IMR-90 (cell line): ENCODE data around the gene MUC6. TPM values are rescaled to one million over a fixed set of nuclear protein-coding genes. Genes with fewer than 3 reads are reported as not detected.

ENCODE experiments used
- ATAC-seq: fragments of 200-7000 bp; cut with Tn5 transposase; 2 replicates; pipeline ENCODE4 v1.9.1; 2020; ENCODE audit warnings: low read depth, mild to moderate bottlenecking, moderate library complexity
- BruUV-seq: library from RNA; stranded (reverse); fragments of 400-500 nt; replicated peaks from 2 replicates; lab custom pipeline; 2021; lab: Mats Ljungman, UMichigan
- CTCF ChIA-PET: fragments of 300-600 bp; formaldehyde crosslinking; extraction: SDS; loops from one replicate; lab custom pipeline; 2021; ENCODE audit warnings: antibody characterized with exemption; lab: Yijun Ruan, JAX
- POLR2A ChIA-PET: fragments of 300-600 bp; sonication (Branson Sonifier 250); formaldehyde crosslinking; loops from one replicate; lab custom pipeline; 2022; ENCODE audit warnings: antibody characterized with exemption; ENCODE audit not compliant: unreplicated experiment; lab: Charles Lee
- DNase-seq: peaks from one replicate; pipeline ENCODE4 v3.0.0; 2013
- H2AFZ ChIP-seq: replicated peaks from 2 replicates; pipeline ENCODE3; 2013; ENCODE audit warnings: low read length, mild to moderate bottlenecking; ENCODE audit not compliant: poor library complexity
- H2AK5ac ChIP-seq: 2 replicates; pipeline ENCODE4 v1.6.1; 2013; ENCODE audit warnings: low read depth, low read length, inconsistent platforms
- H2AK9ac ChIP-seq: replicated peaks from 2 replicates; pipeline ENCODE3; 2013; ENCODE audit warnings: mild to moderate bottlenecking, low read depth, low read length, moderate library complexity; ENCODE audit not compliant: poor library complexity
- H2BK120ac ChIP-seq: 2 replicates; pipeline ENCODE4 v1.6.1; 2013; ENCODE audit warnings: low read depth, low read length, inconsistent platforms
- H2BK15ac ChIP-seq: 3 replicates; pipeline ENCODE4 v1.6.1; 2013; ENCODE audit warnings: low read depth, low read length, inconsistent platforms
- H2BK20ac ChIP-seq: 2 replicates; pipeline ENCODE4 v1.6.1; 2013; ENCODE audit warnings: low read depth, mild to moderate bottlenecking, inconsistent platforms, low read length, moderate library complexity
- H2BK5ac ChIP-seq: 2 replicates; pipeline ENCODE4 v1.6.1; 2013; ENCODE audit warnings: mild to moderate bottlenecking, low read depth, low read length, inconsistent platforms; ENCODE audit not compliant: poor library complexity, severe bottlenecking
- H3K14ac ChIP-seq: replicated peaks from 2 replicates; pipeline ENCODE4 v1.6.1; 2013; ENCODE audit warnings: low read depth, low read length, inconsistent platforms
- H3K18ac ChIP-seq: 2 replicates; pipeline ENCODE4 v1.6.1; 2013; ENCODE audit warnings: low read depth, low read length, control low read depth
- H3K23ac ChIP-seq: 2 replicates; pipeline ENCODE4 v1.6.1; 2013; ENCODE audit warnings: low read depth, low read length, inconsistent platforms
- H3K27ac ChIP-seq: 2 replicates; pipeline ENCODE4 v1.5.1; 2013; ENCODE audit warnings: mild to moderate bottlenecking, control low read depth, low read length; ENCODE audit not compliant: insufficient read depth
- H3K27me3 ChIP-seq: 2 replicates; pipeline ENCODE4 v1.6.1; 2013; ENCODE audit warnings: low read length; ENCODE audit not compliant: control insufficient read depth, insufficient read depth
- H3K36me3 ChIP-seq: 2 replicates; pipeline ENCODE4 v1.6.1; 2013; ENCODE audit warnings: low read length, mixed read lengths; ENCODE audit not compliant: control insufficient read depth, insufficient read depth
- H3K4ac ChIP-seq: 2 replicates; pipeline ENCODE4 v1.6.1; 2013; ENCODE audit warnings: low read depth, low read length, inconsistent platforms
- H3K4me1 ChIP-seq: 2 replicates; pipeline ENCODE4 v1.6.1; 2013; ENCODE audit warnings: low read length, mixed read lengths; ENCODE audit not compliant: control insufficient read depth, insufficient read depth
- H3K4me2 ChIP-seq: 2 replicates; pipeline ENCODE4 v1.6.1; 2013; ENCODE audit warnings: low read depth, mild to moderate bottlenecking, control low read depth, low read length, moderate library complexity
- H3K4me3 ChIP-seq: 2 replicates; pipeline ENCODE4 v1.5.1; 2013; ENCODE audit warnings: low read depth, mild to moderate bottlenecking, control low read depth, low read length, moderate library complexity; ENCODE audit not compliant: insufficient read depth
- H3K56ac ChIP-seq: 2 replicates; pipeline ENCODE4 v1.6.1; 2013; ENCODE audit warnings: low read length, inconsistent platforms; ENCODE audit not compliant: insufficient read depth; ENCODE audit errors: extremely low read depth
- H3K79me1 ChIP-seq, 2 experiments: 2 replicates each; pipeline ENCODE4 v1.6.1; 2013; ENCODE audit warnings: low read length in 2 of 2, inconsistent platforms in 1 of 2, low read depth in 1 of 2
- H3K9ac ChIP-seq: 2 replicates; pipeline ENCODE4 v1.6.1; 2013; ENCODE audit warnings: low read depth, low read length, control low read depth
- H3K9me1 ChIP-seq: 2 replicates; pipeline ENCODE4 v1.6.1; 2013; ENCODE audit warnings: low read length, inconsistent platforms; ENCODE audit not compliant: insufficient read depth
- H3K9me3 ChIP-seq: 2 replicates; pipeline ENCODE4 v1.6.1; 2013; ENCODE audit warnings: low read length; ENCODE audit not compliant: control insufficient read depth, insufficient read depth
- H4K20me1 ChIP-seq: 2 replicates; pipeline ENCODE4 v1.6.1; 2013; ENCODE audit warnings: low read length, inconsistent platforms; ENCODE audit not compliant: insufficient read depth
- H4K5ac ChIP-seq: 2 replicates; pipeline ENCODE4 v1.6.1; 2013; ENCODE audit warnings: mild to moderate bottlenecking, low read depth, low read length, control low read depth
- H4K8ac ChIP-seq, 2 experiments: 2 replicates each; pipeline ENCODE4 v1.6.1; 2013; ENCODE audit warnings: low read depth in 2 of 2, low read length in 2 of 2, control low read depth in 1 of 2, inconsistent platforms in 1 of 2
- H4K91ac ChIP-seq: 2 replicates; pipeline ENCODE4 v1.6.1; 2013; ENCODE audit warnings: low read depth, low read length, inconsistent platforms; ENCODE audit not compliant: insufficient read depth
- CEBPB ChIP-seq: IDR thresholded peaks from 2 replicates; pipeline ENCODE4 v1.6.1; 2012; ENCODE audit warnings: low read depth, low read length, improper control_type of control experiment
- CHD1 ChIP-seq: IDR thresholded peaks from 2 replicates; pipeline ENCODE4 v1.6.1; 2012; ENCODE audit warnings: low read depth, low read length, improper control_type of control experiment
- ELK1 ChIP-seq: fragments of 150-350 bp; IDR thresholded peaks from 2 replicates; pipeline ENCODE4 v1.6.1; 2016; ENCODE audit warnings: low read depth, mild to moderate bottlenecking, low read length, moderate library complexity, borderline replicate concordance
- FOS ChIP-seq: fragments of 150-350 bp; IDR thresholded peaks from 2 replicates; pipeline ENCODE4 v1.6.1; 2016; ENCODE audit warnings: low read depth, low read length
- MAFK ChIP-seq: IDR thresholded peaks from 2 replicates; pipeline ENCODE4 v1.6.1; 2012; ENCODE audit warnings: low read depth, low read length, improper control_type of control experiment
- MXI1 ChIP-seq: IDR thresholded peaks from 2 replicates; pipeline ENCODE4 v1.6.1; 2012; ENCODE audit warnings: low read depth, mild to moderate bottlenecking, low read length, moderate library complexity, borderline replicate concordance
- POLR2A ChIP-seq: IDR thresholded peaks from 2 replicates; pipeline ENCODE4 v1.6.1; 2012; ENCODE audit warnings: mild to moderate bottlenecking, low read depth, low read length
- RAD21 ChIP-seq: IDR thresholded peaks from 2 replicates; pipeline ENCODE4 v1.6.1; 2012; ENCODE audit warnings: low read length, improper control_type of control experiment
- RFX5 ChIP-seq: IDR thresholded peaks from 2 replicates; pipeline ENCODE4 v1.8.0; 2012; ENCODE audit warnings: low read depth, mild to moderate bottlenecking, low read length, moderate library complexity
- USF2 ChIP-seq: fragments of 150-350 bp; IDR thresholded peaks from 2 replicates; pipeline ENCODE4 v1.6.1; 2017; ENCODE audit warnings: mild to moderate bottlenecking, antibody characterized with exemption, low read length, low read depth
- WGBS, 2 experiments: methylation state at CpG; one replicate each; pipeline versions ENCODE4 v1.1.5 to v1.1.7; 2013; ENCODE audit warnings: missing lambda C conversion rate in 2 of 2; ENCODE audit not compliant: insufficient read length in 1 of 2; ENCODE audit errors: extremely low coverage in 2 of 2; 5-methylcytosine and 5-hydroxymethylcytosine counted together
- dilution Hi-C: fragments of 300-500 bp; cut with HindIII; formaldehyde crosslinking; loops from one replicate; pipeline ENCODE4 v1.14.3; 2018; ENCODE audit warnings: low sequenced_read_pairs; ENCODE audit not compliant: unreplicated experiment
- in situ Hi-C: fragments of 300-500 bp; cut with MboI; formaldehyde crosslinking; loops from 3 replicates; pipeline ENCODE4 v1.14.3; 2019; ENCODE audit warnings: low sequenced_read_pairs, inconsistent platforms, mixed read lengths
- intact Hi-C: fragments of 100-400 bp; cut with micrococcal nuclease; formaldehyde crosslinking; loops from 2 replicates; pipeline ENCODE4 v1.10.0; 2022
- polyA plus RNA-seq, 3 experiments: library from polyadenylated mRNA; depleted of rRNA; stranded (reverse); fragments of >200 nt; gene quantifications; 2 replicates each; pipeline ENCODE4 v1.2.3, GENCODE V29; 2012; ENCODE audit warnings: low replicate concordance in 1 of 3
- total RNA-seq: library from RNA; depleted of rRNA; stranded (reverse); fragments of >200 nt; gene quantifications from 2 replicates; pipeline ENCODE4 v1.2.3, GENCODE V29; 2012

Gene MUC6
- total and polyA plus RNA-seq, 2 of the 4 experiments (the other 2 are of a cell fraction): not detected

- no peak for TF ChIP-seq RFX5
These were observed 16.8 kb upstream of the MUC6 start (continued) for GRCh38 chr11:1053121-1053901.

GRCh38 chr11:1052133-1053011 lies 15.9 kb upstream of the MUC6 start:
- H4K5ac ChIP-seq: no peak overlapping the region
- H3K27ac ChIP-seq: no peak overlapping the region
- dilution Hi-C loops: no loop called here
- no peak overlapping the region for H2AK9ac ChIP-seq
- no peak overlapping the region for H3K9ac ChIP-seq
- H3K18ac ChIP-seq: no peak overlapping the region
- no peaks in the 10 kb centered on the region for H3K36me3 ChIP-seq
- H3K9me1 ChIP-seq: no peaks in the 10 kb centered on the region
- H2AFZ ChIP-seq: no peak overlapping the region
- in situ Hi-C loops: no loop called here
- ChIA-PET CTCF (interaction anchor here (0.6 kb wide), 1 partner anchor 148 kb away, joined by 3 read pairs; no protein-coding TSS in a partner anchor), POLR2A (no interaction called here)
- no peak overlapping the region for H3K4me3 ChIP-seq
- no peak overlapping the region for H3K23ac ChIP-seq
- H2BK15ac ChIP-seq: no peak overlapping the region
- no peak for DNase-seq
- intact Hi-C loops: loop anchor here (10.0 kb wide), 1 partner anchor 208 kb away; the partner anchor contains the start of genes POLR2L and TSPAN4
- H3K14ac ChIP-seq: no peak overlapping the region
- no peak overlapping the region for H4K91ac ChIP-seq
- no peak overlapping the region for H2AK5ac ChIP-seq
- H2BK5ac ChIP-seq: no peak overlapping the region
- no peak overlapping the region for H4K8ac ChIP-seq
- H3K79me1 ChIP-seq: no peaks in the 10 kb centered on the region
- peaks cover 5% of the 10 kb centered on the region; the same call in 1 of the 2 replicates for H3K4me1 ChIP-seq
- no peak overlapping the region for H3K4me2 ChIP-seq
- no peak overlapping the region for H3K4ac ChIP-seq
- H3K9me3 ChIP-seq: no peaks in the 10 kb centered on the region
- BruUV-seq: no TSS peak
- H3K56ac ChIP-seq: no peak overlapping the region
- no peak overlapping the region for H2BK20ac ChIP-seq
- ATAC-seq: no peak
- H3K27me3 ChIP-seq: peaks cover 22% of the 10 kb centered on the region
- no peak overlapping the region for H2BK120ac ChIP-seq
- WGBS, 2 experiments: 66% methylated on average over 14 of the region's 25 CpGs; no CpG with 5 or more reads in 1 of the 2 experiments
- no peak for TF ChIP-seq ELK1
- no peak for TF ChIP-seq CEBPB
- TF ChIP-seq RFX5: no peak
- TF ChIP-seq MAFK: no peak
- no peak for TF ChIP-seq USF2
- no peak for TF ChIP-seq POLR2A
- no peak for TF ChIP-seq FOS
- no peak for TF ChIP-seq MXI1
- TF ChIP-seq RAD21: no peak
- no peak for TF ChIP-seq CHD1
- no peaks in the 10 kb centered on the region for H4K20me1 ChIP-seq
